Neutrophil (primary cell): ENCODE data around the gene TRPM3.

Experiments used
- H3K27ac ChIP-seq: fragments of 200-600 bp; sonication (generic); 2 replicates; pipeline ENCODE4 v1.5.1; 2016; ENCODE audit warnings: mild to moderate bottlenecking, moderate library complexity
- H3K27me3 ChIP-seq: fragments of 200-600 bp; sonication (generic); 2 replicates; pipeline ENCODE4 v1.6.0; 2016; ENCODE audit warnings: mild to moderate bottlenecking
- H3K36me3 ChIP-seq: fragments of 200-600 bp; sonication (generic); 2 replicates; pipeline ENCODE4 v1.5.1; 2017
- H3K4me1 ChIP-seq, 2 experiments: fragments of 200-600 bp in 1 of 2; sonication (generic) in 1 of 2; 1 replicate in 1 of 2; 2 replicates in 1 of 2; pipeline versions ENCODE4 v1.5.1 to v1.6.1; 2013 to 2016; ENCODE audit warnings: low read depth in 1 of 2, low read length in 1 of 2, mild to moderate bottlenecking in 1 of 2, moderate library complexity in 1 of 2; ENCODE audit not compliant: control insufficient read depth in 1 of 2, insufficient read depth in 1 of 2
- H3K4me3 ChIP-seq, 2 experiments: fragments of 200-600 bp in 1 of 2; sonication (generic) in 1 of 2; 1 replicate in 1 of 2; 2 replicates in 1 of 2; pipeline ENCODE4 v1.5.1; 2013 to 2016; ENCODE audit warnings: low read depth in 1 of 2, low read length in 1 of 2, mild to moderate bottlenecking in 1 of 2, moderate library complexity in 1 of 2
- H3K9me3 ChIP-seq: fragments of 200-600 bp; sonication (generic); 2 replicates; pipeline ENCODE4 v1.5.1; 2016
- TF ChIP-seq, protein P1 (sequence below): fragments of 200-600 bp; sonication (generic); IDR thresholded peaks from 2 replicates; pipeline ENCODE4 v1.5.1; 2016; ENCODE audit warnings: antibody characterized with exemption

The TRPM3 gene

DNA sequence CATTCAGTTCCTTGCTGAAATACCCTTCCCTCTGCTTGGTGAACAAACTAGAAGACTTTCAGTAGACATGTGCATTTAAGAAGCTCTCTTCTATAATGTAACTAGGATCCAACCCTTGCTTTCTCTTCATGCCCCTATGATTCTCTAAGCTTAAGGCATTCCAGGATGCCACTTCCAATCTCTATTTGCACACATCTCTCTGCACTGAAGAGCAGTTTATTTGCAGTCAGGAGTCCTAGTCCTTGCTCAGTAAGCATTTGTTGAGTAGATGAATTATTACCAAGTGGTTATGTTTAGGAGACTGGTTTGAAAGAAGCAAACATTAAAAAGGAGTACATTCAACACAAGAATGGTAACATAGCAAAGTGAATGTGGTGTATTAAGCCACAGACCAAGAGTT lies 432.7 kb downstream of the TRPM3 start:
- no peaks in the 10 kb centered on the region for H3K27me3 ChIP-seq
- H3K4me1 ChIP-seq = no peaks in the 10 kb centered on the region
- TF ChIP-seq, protein P1, sequence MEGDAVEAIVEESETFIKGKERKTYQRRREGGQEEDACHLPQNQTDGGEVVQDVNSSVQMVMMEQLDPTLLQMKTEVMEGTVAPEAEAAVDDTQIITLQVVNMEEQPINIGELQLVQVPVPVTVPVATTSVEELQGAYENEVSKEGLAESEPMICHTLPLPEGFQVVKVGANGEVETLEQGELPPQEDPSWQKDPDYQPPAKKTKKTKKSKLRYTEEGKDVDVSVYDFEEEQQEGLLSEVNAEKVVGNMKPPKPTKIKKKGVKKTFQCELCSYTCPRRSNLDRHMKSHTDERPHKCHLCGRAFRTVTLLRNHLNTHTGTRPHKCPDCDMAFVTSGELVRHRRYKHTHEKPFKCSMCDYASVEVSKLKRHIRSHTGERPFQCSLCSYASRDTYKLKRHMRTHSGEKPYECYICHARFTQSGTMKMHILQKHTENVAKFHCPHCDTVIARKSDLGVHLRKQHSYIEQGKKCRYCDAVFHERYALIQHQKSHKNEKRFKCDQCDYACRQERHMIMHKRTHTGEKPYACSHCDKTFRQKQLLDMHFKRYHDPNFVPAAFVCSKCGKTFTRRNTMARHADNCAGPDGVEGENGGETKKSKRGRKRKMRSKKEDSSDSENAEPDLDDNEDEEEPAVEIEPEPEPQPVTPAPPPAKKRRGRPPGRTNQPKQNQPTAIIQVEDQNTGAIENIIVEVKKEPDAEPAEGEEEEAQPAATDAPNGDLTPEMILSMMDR = no peak
- no peak overlapping the region for H3K4me3 ChIP-seq
- no peak overlapping the region for H3K27ac ChIP-seq
- H3K36me3 ChIP-seq = no peaks in the 10 kb centered on the region
- no peaks in the 10 kb centered on the region for H3K9me3 ChIP-seq

DNA sequence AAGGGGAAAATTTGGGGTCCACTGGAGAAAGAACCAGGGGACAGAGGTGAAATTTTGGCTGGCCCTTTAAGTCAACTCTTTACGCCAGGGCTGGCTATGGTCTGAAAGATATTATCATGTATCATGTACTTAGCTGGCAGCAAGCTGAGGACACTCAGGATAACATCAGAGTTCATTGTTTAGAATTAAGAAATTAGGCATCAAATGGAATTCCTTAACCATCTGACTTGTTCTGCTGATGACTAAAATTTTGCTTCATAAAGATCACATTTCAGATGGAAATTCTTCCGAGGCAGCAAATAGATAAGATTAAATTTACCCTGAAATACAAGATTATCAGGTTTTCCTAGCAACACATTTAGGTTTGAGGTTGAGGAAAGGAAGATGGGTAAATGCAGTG lies 437.6 kb downstream of the TRPM3 start:
- no peak overlapping the region for H3K4me3 ChIP-seq
- no peak overlapping the region for H3K27ac ChIP-seq
- no peaks in the 10 kb centered on the region for H3K36me3 ChIP-seq
- no peaks in the 10 kb centered on the region for H3K9me3 ChIP-seq
- TF ChIP-seq, protein P1 = no peak
- H3K27me3 ChIP-seq = no peaks in the 10 kb centered on the region
- H3K4me1 ChIP-seq = no peaks in the 10 kb centered on the region

DNA sequence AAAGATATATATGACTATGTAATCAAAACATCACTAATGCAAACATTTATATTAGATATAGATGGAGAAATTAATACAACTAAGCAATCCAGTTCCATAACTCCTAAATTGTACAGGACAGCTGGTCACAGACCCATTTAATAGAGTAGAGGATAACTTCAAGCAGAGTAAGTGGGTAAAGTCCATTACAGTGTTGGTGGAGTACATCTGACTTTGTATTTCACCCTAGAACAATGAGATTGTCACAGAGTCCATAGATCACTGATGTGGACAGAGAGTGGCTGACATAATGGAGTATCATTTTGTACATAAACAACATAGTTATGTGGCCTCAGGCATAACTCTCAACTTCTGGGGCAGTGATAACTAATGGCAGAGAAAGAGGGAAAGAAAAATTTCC lies 439.1 kb downstream of the TRPM3 start:
- Histone ChIP-seq H3K36me3 (no peaks in the 10 kb centered on the region), H3K9me3 (no peaks in the 10 kb centered on the region), H3K27me3 (no peaks in the 10 kb centered on the region), H3K4me1 (no peaks in the 10 kb centered on the region), H3K27ac (no peak overlapping the region), H3K4me3 (no peak overlapping the region)
- TF ChIP-seq, protein P1 = no peak

DNA sequence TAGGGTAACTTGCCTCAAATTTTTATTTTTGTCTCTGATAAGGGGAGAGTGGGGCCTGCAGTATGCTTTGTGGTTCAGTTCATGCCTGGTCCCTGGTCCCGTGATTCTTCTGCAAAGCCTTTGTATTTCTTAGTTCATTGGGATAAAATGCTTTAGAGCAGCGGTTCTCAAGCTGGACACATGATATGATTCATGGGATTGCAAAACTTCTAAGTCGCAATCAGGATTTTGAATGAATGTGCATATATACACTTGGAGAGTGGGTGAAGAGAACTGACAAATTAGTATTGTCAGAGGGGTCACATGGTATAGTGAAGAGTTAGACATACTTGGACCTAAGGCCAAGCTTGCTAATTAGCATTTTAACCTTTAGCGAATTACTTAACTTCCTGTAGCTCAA lies 441.6 kb downstream of the TRPM3 start:
- H3K27ac ChIP-seq = no peak overlapping the region
- H3K27me3 ChIP-seq = no peaks in the 10 kb centered on the region
- no peaks in the 10 kb centered on the region for H3K36me3 ChIP-seq
- H3K4me3 ChIP-seq = no peak overlapping the region
- H3K4me1 ChIP-seq = no peaks in the 10 kb centered on the region
- no peaks in the 10 kb centered on the region for H3K9me3 ChIP-seq
- TF ChIP-seq, protein P1 = no peak

DNA sequence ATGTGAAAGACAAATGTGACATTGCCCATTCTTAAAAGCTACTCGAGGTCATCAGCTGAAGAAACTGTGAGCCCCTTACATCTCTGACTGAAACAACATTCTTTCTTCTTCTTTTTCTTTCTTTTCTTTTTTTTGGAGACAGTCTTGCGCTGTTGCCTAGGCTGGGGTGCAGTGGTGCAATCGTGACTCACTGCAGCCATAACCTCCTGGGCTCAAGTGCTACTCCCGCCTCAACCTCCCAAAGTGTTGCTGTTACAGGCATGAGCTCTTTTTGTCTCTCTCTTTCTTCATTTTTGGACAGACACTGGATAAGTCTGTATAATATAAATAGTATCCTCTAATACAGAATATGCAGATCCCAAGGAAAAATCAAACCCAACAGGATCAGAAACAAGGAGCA lies 443.3 kb downstream of the TRPM3 start:
- H3K27me3 ChIP-seq = no peaks in the 10 kb centered on the region
- TF ChIP-seq, protein P1 = no peak
- no peak overlapping the region for H3K27ac ChIP-seq
- no peaks in the 10 kb centered on the region for H3K9me3 ChIP-seq
- H3K36me3 ChIP-seq = no peaks in the 10 kb centered on the region
- no peaks in the 10 kb centered on the region for H3K4me1 ChIP-seq
- H3K4me3 ChIP-seq = no peak overlapping the region
